Bronchial epithelial cell (primary cell): ENCODE results near the gene KRT34. TPM values are rescaled to one million over a fixed set of nuclear protein-coding genes. Genes with fewer than 3 reads are reported as not detected.

Source experiments
- DNase-seq: peaks from one replicate; pipeline ENCODE4 v3.0.0-alpha.2; 2010; ENCODE audit warnings: low read depth
- FAIRE-seq: peaks from 2 replicates; lab custom pipeline; 2011; peaks lifted over from hg19 to GRCh38; lab: Jason Lieb, UNC
- H3K27me3 ChIP-seq: 2 replicates; pipeline ENCODE4 v1.5.1; 2011; ENCODE audit warnings: low read length; ENCODE audit not compliant: control insufficient read depth, insufficient read depth
- H3K36me3 ChIP-seq: 2 replicates; pipeline ENCODE4 v1.5.1; 2011; ENCODE audit warnings: low read length; ENCODE audit not compliant: control insufficient read depth, insufficient read depth
- H3K4me3 ChIP-seq: 2 replicates; pipeline ENCODE4 v1.5.1; 2011; ENCODE audit warnings: mild to moderate bottlenecking, low read depth, low read length, control low read depth
- CTCF ChIP-seq: IDR thresholded peaks from 2 replicates; pipeline ENCODE4 v1.5.1; 2011; ENCODE audit warnings: mild to moderate bottlenecking, moderate library complexity, low read length, control low read depth, inconsistent platforms; ENCODE audit not compliant: insufficient read depth, severe bottlenecking
- total RNA-seq: library from RNA; depleted of rRNA; stranded (reverse); fragments of >200 nt; gene quantifications from 2 replicates; pipeline ENCODE4 v1.2.1, GENCODE V29; 2014

KRT34 gene
- total RNA-seq, 1 donor from 2014 or later: 0.53 TPM

- no peak within 1 kb of the TSS for H3K4me3 ChIP-seq
- no peak for FAIRE-seq
- TF ChIP-seq CTCF: no peak
- no peak for DNase-seq
- no peaks in the 10 kb centered on the region for H3K36me3 ChIP-seq
- H3K27me3 ChIP-seq: no peaks in the 10 kb centered on the region
These were observed 12.4 kb downstream of the KRT34 start, which contains the start of gene KRT33B for GRCh38 chr17:41369713-41370112. KRT33B (minus strand) TSS chr17:41369813; CDS start chr17:41369750, 63 bp downstream.

DNA sequence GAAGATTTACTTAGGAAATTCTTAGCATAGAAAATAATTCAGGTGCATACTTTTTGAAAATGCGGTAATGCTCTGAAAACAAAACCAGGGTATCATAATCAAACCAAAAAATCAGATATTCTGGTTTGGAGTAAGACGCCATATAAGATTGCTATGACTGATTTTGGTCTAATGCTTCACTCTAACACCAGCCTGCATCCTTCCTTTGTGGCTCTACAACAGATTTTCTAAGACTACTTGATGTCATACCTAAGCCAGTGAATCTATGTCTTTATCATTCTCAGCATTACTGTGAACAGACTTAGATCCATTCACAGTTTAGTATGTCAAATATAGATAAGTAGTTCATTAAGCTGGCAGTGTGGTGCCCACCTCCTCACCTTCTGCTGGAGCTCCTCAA lies 13.1 kb downstream of the KRT34 start:
- FAIRE-seq: no peak
- TF ChIP-seq CTCF: no peak
- no peak overlapping the region for H3K4me3 ChIP-seq

DNA sequence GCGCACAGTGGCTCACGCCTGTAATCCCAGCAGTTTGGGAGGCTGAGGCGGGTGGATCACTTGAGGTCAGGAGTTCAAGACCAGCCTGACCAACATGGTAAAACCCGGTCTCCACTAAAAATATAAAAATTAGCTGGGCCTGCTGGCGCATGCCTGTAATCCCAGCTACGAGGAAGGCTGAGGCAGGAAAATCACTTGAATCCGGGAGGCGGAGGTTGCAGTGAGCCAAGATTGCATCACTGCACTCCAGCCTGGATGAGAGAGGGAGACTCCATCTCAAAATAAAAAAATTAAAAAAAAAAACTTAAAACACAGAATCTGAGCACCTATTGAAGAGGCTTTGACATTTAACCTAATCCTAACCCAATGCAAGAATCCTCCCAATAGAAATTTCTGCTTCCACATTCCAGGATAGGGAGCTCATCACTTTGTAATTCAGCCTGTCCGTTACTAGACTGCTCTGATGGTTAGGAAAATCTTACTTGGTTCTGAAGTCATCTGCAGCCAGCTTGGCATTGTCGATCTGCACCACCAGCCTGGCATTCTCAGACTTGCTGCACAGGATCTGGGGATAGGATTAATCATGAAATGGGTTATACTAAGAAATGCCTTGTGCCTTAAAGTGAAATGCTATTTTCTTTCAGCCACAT lies 14.6 kb downstream of the KRT34 start:
- H3K36me3 ChIP-seq: no peaks in the 10 kb centered on the region
- H3K4me3 ChIP-seq: no peak overlapping the region
- peak; percentile 71 for DNase-seq
- no peak for FAIRE-seq
- no peak for TF ChIP-seq CTCF
- H3K27me3 ChIP-seq: no peaks in the 10 kb centered on the region

More for the DNA sequence above, 13.1 kb downstream of the KRT34 start:
- Histone ChIP-seq H3K36me3 (no peaks in the 10 kb centered on the region), H3K27me3 (no peaks in the 10 kb centered on the region)
- no peak for DNase-seq

DNA sequence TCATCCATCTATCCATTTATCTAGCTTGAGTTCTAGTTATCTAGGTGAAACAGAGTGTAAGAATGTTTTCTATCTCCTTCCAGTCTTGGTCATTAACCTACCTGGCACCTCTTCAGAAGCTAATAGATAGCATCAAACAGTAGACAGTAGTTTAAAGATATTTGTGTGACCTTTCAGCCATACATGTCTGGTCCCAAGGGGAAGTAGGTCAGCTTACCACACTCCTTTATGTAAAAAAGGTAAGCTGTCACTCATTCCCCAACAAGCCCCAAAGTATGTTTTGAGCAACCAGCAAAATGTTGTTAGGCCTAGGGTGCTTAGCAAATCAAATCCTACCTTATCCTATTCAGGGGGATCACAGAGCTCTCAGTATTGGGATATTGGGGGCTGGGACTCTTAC lies 16.0 kb downstream of the KRT34 start:
- H3K36me3 ChIP-seq: no peaks in the 10 kb centered on the region
- no peak for DNase-seq
- H3K27me3 ChIP-seq: no peaks in the 10 kb centered on the region
- no peak for FAIRE-seq
- no peak for TF ChIP-seq CTCF
- no peak overlapping the region for H3K4me3 ChIP-seq

- FAIRE-seq: no peak
- H3K27me3 ChIP-seq: no peaks in the 10 kb centered on the region
- no peaks in the 10 kb centered on the region for H3K36me3 ChIP-seq
- no peak for DNase-seq
- H3K4me3 ChIP-seq: no peak overlapping the region
- no peak for TF ChIP-seq CTCF
These were observed 18.2 kb downstream of the KRT34 start for GRCh38 chr17:41363881-41364280.

- no peak for TF ChIP-seq CTCF
- FAIRE-seq (no peak), DNase-seq (peak; percentile 81)
- H3K27me3 ChIP-seq: no peaks in the 10 kb centered on the region
- no peaks in the 10 kb centered on the region for H3K36me3 ChIP-seq
- H3K4me3 ChIP-seq: no peak overlapping the region
These were observed 21.7 kb downstream of the KRT34 start for GRCh38 chr17:41360296-41360995.
